K562 (cell line): ENCODE data around the gene NTRK1. TPM values are rescaled to one million over a fixed set of nuclear protein-coding genes. Genes with fewer than 3 reads are reported as not detected.

Experiments
- ATAC-seq: fragments of 200-7000 bp; cut with Tn5 transposase; 3 replicates; pipeline ENCODE4 v1.9.1; 2020; ENCODE audit warnings: moderate library complexity
- BruUV-seq: library from RNA; stranded (reverse); fragments of 400-500 nt; replicated peaks from 2 replicates; lab custom pipeline; 2021; lab: Mats Ljungman, UMichigan
- CTCF ChIA-PET: fragments of 300-600 bp; formaldehyde crosslinking; extraction: SDS; loops from one replicate; lab custom pipeline; 2021; ENCODE audit warnings: low intra/inter-chr PET ratio; lab: Yijun Ruan, JAX
- POLR2A ChIA-PET: fragments of 300-600, 350-650 bp; sonication (Branson Sonifier 250); formaldehyde crosslinking; extraction: SDS; loops from one replicate; lab custom pipeline; 2021; ENCODE audit warnings: antibody characterized with exemption, inconsistent platforms; lab: Yijun Ruan, JAX
- DNase-seq, 4 experiments: peaks; one replicate each; pipeline versions ENCODE4 v3.0.0 to v3.0.0-alpha.2; 2011 to 2018; ENCODE audit warnings: low spot score in 3 of 4, mixed read lengths in 3 of 4; ENCODE audit errors: extremely low read depth in 1 of 4
- FAIRE-seq: peaks from 2 replicates; lab custom pipeline; 2011; peaks lifted over from hg19 to GRCh38; lab: Jason Lieb, UNC
- H2AFZ ChIP-seq: 2 replicates; pipeline ENCODE4 v1.6.0; 2011; ENCODE audit warnings: low read depth, low read length, control low read depth, inconsistent platforms
- H3K27ac ChIP-seq: fragments of 200-600 bp; 3 replicates; pipeline ENCODE4 v1.8.0; 2011; ENCODE audit warnings: low read depth, mild to moderate bottlenecking, control low read depth, inconsistent platforms, low read length, moderate library complexity, mixed read lengths; ENCODE audit errors: extremely low read depth
- H3K27me3 ChIP-seq, 2 experiments: fragments of 300-600 bp in 1 of 2; 2 replicates in 1 of 2; 3 replicates in 1 of 2; pipeline versions ENCODE4 v1.6.0 to v1.8.0; 2011; ENCODE audit warnings: inconsistent platforms in 2 of 2, low read length in 2 of 2, mild to moderate bottlenecking in 1 of 2, mixed read lengths in 1 of 2, moderate library complexity in 1 of 2; ENCODE audit not compliant: control insufficient read depth in 2 of 2, insufficient read depth in 2 of 2
- H3K36me3 ChIP-seq: fragments of 300-600 bp; 3 replicates; pipeline ENCODE4 v1.8.0; 2011; ENCODE audit warnings: mild to moderate bottlenecking, low read length, inconsistent platforms; ENCODE audit not compliant: control insufficient read depth, insufficient read depth
- H3K4me1 ChIP-seq, 2 experiments: fragments of 200-600 bp in 1 of 2; replicated peaks in 1 of 2; 2 replicates in 1 of 2; 3 replicates in 1 of 2; pipeline versions ENCODE4 v1.5.1 to v1.8.0; 2011; ENCODE audit warnings: inconsistent platforms in 2 of 2, low read length in 2 of 2, mild to moderate bottlenecking in 1 of 2, mixed read lengths in 1 of 2, moderate library complexity in 1 of 2; ENCODE audit not compliant: control insufficient read depth in 2 of 2, insufficient read depth in 2 of 2
- H3K4me2 ChIP-seq: 2 replicates; pipeline ENCODE4 v1.6.1; 2011; ENCODE audit warnings: low read length, control low read depth, inconsistent platforms, mixed read lengths; ENCODE audit not compliant: insufficient read depth
- H3K4me3 ChIP-seq: fragments of 200-600 bp; sonication (generic), shearing (Covaris generic); 2 replicates; pipeline ENCODE4 v1.5.1; 2016; ENCODE audit warnings: control low read depth, inconsistent platforms
- H3K79me2 ChIP-seq: fragments of 200-600 bp; 3 replicates; pipeline ENCODE4 v1.8.0; 2011; ENCODE audit warnings: low read length, inconsistent platforms; ENCODE audit not compliant: control insufficient read depth, insufficient read depth
- H3K9ac ChIP-seq, 2 experiments: 2 replicates each; pipeline versions ENCODE4 v1.6.0 to v1.6.1; 2011; ENCODE audit warnings: low read depth in 2 of 2, low read length in 2 of 2, control low read depth in 1 of 2, inconsistent platforms in 1 of 2, mild to moderate bottlenecking in 1 of 2, mixed read lengths in 1 of 2; ENCODE audit not compliant: insufficient read depth in 1 of 2
- H3K9me1 ChIP-seq: one replicate; pipeline ENCODE4 v1.6.0; 2011; ENCODE audit warnings: inconsistent platforms, mild to moderate bottlenecking, low read length, moderate library complexity; ENCODE audit not compliant: control insufficient read depth, insufficient read depth
- H3K9me3 ChIP-seq: replicated peaks from 2 replicates; pipeline ENCODE4 v1.5.1; 2011; ENCODE audit warnings: low read depth, low read length, inconsistent platforms; ENCODE audit not compliant: control insufficient read depth, insufficient read depth
- H4K20me1 ChIP-seq: replicated peaks from 2 replicates; pipeline ENCODE4 v1.6.1; 2011; ENCODE audit warnings: low read length, inconsistent platforms, mixed read lengths; ENCODE audit not compliant: control insufficient read depth, insufficient read depth
- CHAMP1 ChIP-seq: fragments of 450-650 bp; IDR thresholded peaks from 2 replicates; pipeline ENCODE4 v1.6.1; 2016; ENCODE audit warnings: mild to moderate bottlenecking
- FOXA3 ChIP-seq, 2 experiments: fragments of 450-650 bp in 1 of 2; sonication (generic) in 1 of 2; formaldehyde crosslinking; IDR thresholded peaks in 1 of 2; conservative IDR thresholded peaks in 1 of 2; 2 replicates each; pipeline versions ENCODE4 v1.4.0 to v1.8.0; 2020 to 2022; ENCODE audit warnings: mild to moderate bottlenecking in 2 of 2, missing genetic modification reagents in 1 of 2
- NFIC ChIP-seq: fragments of 450-650 bp; IDR thresholded peaks from 2 replicates; pipeline ENCODE4 v1.6.1; 2017; ENCODE audit warnings: mild to moderate bottlenecking, inconsistent platforms
- NRF1 ChIP-seq, 2 experiments: fragments of 450-650 bp; IDR thresholded peaks in 1 of 2; conservative IDR thresholded peaks in 1 of 2; 2 replicates each; pipeline ENCODE4 v1.6.1; 2014; ENCODE audit warnings: mild to moderate bottlenecking in 2 of 2
- PHB2 ChIP-seq: fragments of 450-650 bp; IDR thresholded peaks from 2 replicates; pipeline ENCODE4 v1.6.1; 2017; ENCODE audit warnings: low read depth
- SREBF1 ChIP-seq: fragments of 150-350 bp; IDR thresholded peaks from 2 replicates; pipeline ENCODE4 v1.6.1; 2014; ENCODE audit warnings: antibody characterized with exemption, low read depth, low read length, borderline replicate concordance
- TAF7 ChIP-seq: fragments of 450-650 bp; IDR thresholded peaks from 2 replicates; pipeline ENCODE4 v1.6.1; 2016; ENCODE audit warnings: missing genetic modification characterization, missing compliant biosample characterization
- TFAP4 ChIP-seq: sonication (generic); formaldehyde crosslinking; IDR thresholded peaks from 2 replicates; pipeline ENCODE4 v1.8.0; 2022; ENCODE audit warnings: missing genetic modification reagents, mild to moderate bottlenecking, moderate library complexity, borderline replicate concordance
- ZNF134 ChIP-seq: fragments of 250-450 bp; sonication (Bioruptor Pico); conservative IDR thresholded peaks from 2 replicates; pipeline ENCODE4 v1.4.0; 2020
- WGBS: fragments of 100-300 bp; shearing (Covaris generic); methylation state at CpG from one replicate; pipeline ENCODE4 v1.1.6; 2016; ENCODE audit warnings: low coverage, mixed read lengths; ENCODE audit not compliant: insufficient coverage; ENCODE audit errors: missing lambda C conversion rate; 5-methylcytosine and 5-hydroxymethylcytosine counted together
- in situ Hi-C: fragments of 300-500 bp; cut with MboI; formaldehyde crosslinking; loops from 4 replicates; pipeline ENCODE4 v1.15.0; 2018; ENCODE audit warnings: inconsistent platforms, mixed read lengths
- intact Hi-C: fragments of 100-400 bp; cut with micrococcal nuclease; formaldehyde crosslinking; loops from 2 replicates; pipeline ENCODE4 v1.14.2; 2022
- polyA plus RNA-seq, 8 experiments: library from polyadenylated mRNA; depleted of rRNA in 4 of 8; stranded (reverse) in 5 of 8; unstranded in 3 of 8; fragments of >200 nt; fragmentation: Nextera tagmentation in 2 of 8; fragmentation: Illumina TruSeq in 1 of 8; extraction: Ambion mirVana in 2 of 8; extraction: Trizol in 1 of 8; gene quantifications; 2 replicates each; pipeline versions ENCODE4 v1.2.1 to v1.2.3, GENCODE V29; 2011 to 2014; ENCODE audit warnings: inconsistent platforms in 1 of 8, missing spikeins in 1 of 8
- total RNA-seq, 7 experiments: library from RNA; depleted of rRNA in 6 of 7; stranded (reverse); fragments of >200 nt in 6 of 7; fragmentation: Illumina TruSeq in 2 of 7; extraction: Trizol in 2 of 7; gene quantifications; 2 replicates each; pipeline versions ENCODE4 v1.2.1 to v1.2.3, GENCODE V29; 2011 to 2021; ENCODE audit warnings: low replicate concordance in 1 of 7
- TF ChIP-seq, protein P1 (sequence below): sonication (generic); formaldehyde crosslinking; IDR thresholded peaks from 2 replicates; pipeline ENCODE4 v1.8.1; 2023; ENCODE audit warnings: missing genetic modification reagents, mild to moderate bottlenecking, borderline replicate concordance

Gene NTRK1
- total and polyA plus RNA-seq, 9 of the 15 experiments (the other 6 are each of a cell fraction or from before 2014, with no cell fraction given): 0.46 to 30.0 (median 7.9) TPM

GRCh38 chr1:156852418-156852874 lies 8.2 kb upstream of the NTRK1 start:
- POLR2A ChIA-PET: interaction anchor here (1.1 to 1.2 kb wide), 2 partner anchors 16 to 37 kb away, joined by 3 read pairs; no protein-coding TSS in a partner anchor
- H3K9me1 ChIP-seq: no peaks in the 10 kb centered on the region
- CTCF ChIA-PET: no interaction called here
- no peaks in the 10 kb centered on the region for H3K9me3 ChIP-seq
- no peak overlapping the region for H3K4me2 ChIP-seq
- in situ Hi-C loops: no loop called here
- H3K79me2 ChIP-seq: no peaks in the 10 kb centered on the region
- H3K9ac ChIP-seq: no peak overlapping the region; a peak in 1 of 4 replicates
- H3K27ac ChIP-seq: no peak overlapping the region
- 0 out of 5 replicates have a peak, but pooled peaks cover 0 to 2% of the 10 kb centered on the region in 2 experiments for H3K27me3 ChIP-seq
- intact Hi-C loops: no loop called here
- WGBS: 11% methylated on average over 8 of the region's 9 CpGs
- H3K36me3 ChIP-seq: no peaks in the 10 kb centered on the region
- H3K4me3 ChIP-seq: no peak overlapping the region
- no TSS peak for BruUV-seq
- H4K20me1 ChIP-seq: no peaks in the 10 kb centered on the region
- peaks cover 23 to 36% of the 10 kb centered on the region in 2 experiments; a peak in 4 of 5 replicates for H3K4me1 ChIP-seq
- FAIRE-seq (no peak), ATAC-seq (peak; percentile 42), DNase-seq (no peak)
- H2AFZ ChIP-seq: no peak overlapping the region
- TF ChIP-seq FOXA3 (CRISPR knock-in tag; conservative IDR thresholded peaks at IDR 0.05 in 1 of 2, IDR thresholded peaks at IDR 0.05 in 1 of 2) (peak in 1 of 2 experiments; percentile 67; a peak in 1 of 4 replicates), NRF1 (conservative IDR thresholded peaks at IDR 0.05 in 1 of 2, IDR thresholded peaks at IDR 0.05 in 1 of 2) (peak; percentile 62 to 63), PHB2 (no peak), TFAP4 (CRISPR knock-in tag) (0 out of 2 replicates have a peak, but pooled peaks have one; percentile 17), CHAMP1 (no peak), SREBF1 (no peak), TAF7 (tag) (no peak), ZNF134 (CRISPR knock-in tag) (no peak), NFIC (peak; percentile 28; the same call in 1 of the 2 replicates)
- TF ChIP-seq, protein P1, sequence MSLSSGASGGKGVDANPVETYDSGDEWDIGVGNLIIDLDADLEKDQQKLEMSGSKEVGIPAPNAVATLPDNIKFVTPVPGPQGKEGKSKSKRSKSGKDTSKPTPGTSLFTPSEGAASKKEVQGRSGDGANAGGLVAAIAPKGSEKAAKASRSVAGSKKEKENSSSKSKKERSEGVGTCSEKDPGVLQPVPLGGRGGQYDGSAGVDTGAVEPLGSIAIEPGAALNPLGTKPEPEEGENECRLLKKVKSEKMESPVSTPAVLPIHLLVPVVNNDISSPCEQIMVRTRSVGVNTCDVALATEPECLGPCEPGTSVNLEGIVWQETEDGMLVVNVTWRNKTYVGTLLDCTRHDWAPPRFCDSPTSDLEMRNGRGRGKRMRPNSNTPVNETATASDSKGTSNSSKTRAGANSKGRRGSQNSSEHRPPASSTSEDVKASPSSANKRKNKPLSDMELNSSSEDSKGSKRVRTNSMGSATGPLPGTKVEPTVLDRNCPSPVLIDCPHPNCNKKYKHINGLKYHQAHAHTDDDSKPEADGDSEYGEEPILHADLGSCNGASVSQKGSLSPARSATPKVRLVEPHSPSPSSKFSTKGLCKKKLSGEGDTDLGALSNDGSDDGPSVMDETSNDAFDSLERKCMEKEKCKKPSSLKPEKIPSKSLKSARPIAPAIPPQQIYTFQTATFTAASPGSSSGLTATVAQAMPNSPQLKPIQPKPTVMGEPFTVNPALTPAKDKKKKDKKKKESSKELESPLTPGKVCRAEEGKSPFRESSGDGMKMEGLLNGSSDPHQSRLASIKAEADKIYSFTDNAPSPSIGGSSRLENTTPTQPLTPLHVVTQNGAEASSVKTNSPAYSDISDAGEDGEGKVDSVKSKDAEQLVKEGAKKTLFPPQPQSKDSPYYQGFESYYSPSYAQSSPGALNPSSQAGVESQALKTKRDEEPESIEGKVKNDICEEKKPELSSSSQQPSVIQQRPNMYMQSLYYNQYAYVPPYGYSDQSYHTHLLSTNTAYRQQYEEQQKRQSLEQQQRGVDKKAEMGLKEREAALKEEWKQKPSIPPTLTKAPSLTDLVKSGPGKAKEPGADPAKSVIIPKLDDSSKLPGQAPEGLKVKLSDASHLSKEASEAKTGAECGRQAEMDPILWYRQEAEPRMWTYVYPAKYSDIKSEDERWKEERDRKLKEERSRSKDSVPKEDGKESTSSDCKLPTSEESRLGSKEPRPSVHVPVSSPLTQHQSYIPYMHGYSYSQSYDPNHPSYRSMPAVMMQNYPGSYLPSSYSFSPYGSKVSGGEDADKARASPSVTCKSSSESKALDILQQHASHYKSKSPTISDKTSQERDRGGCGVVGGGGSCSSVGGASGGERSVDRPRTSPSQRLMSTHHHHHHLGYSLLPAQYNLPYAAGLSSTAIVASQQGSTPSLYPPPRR (CRISPR knock-in tag): 0 out of 2 replicates have a peak, but pooled peaks have one; percentile 19
